Measurements from ENCODE around the gene NHLH2.

NHLH2 gene

GRCh38 chr1:115877511-115877910 is 36.6 kb upstream of the NHLH2 start:
- H3K4me3 ChIP-seq (ENCODE audit: low read length): no peak overlapping the region
- no peak for DNase-seq (ENCODE audit: low read depth)
- no peak for TF ChIP-seq CTCF (conservative IDR thresholded peaks at IDR 0.05; ENCODE audit: low read length)

GRCh38 chr1:115874904-115875303 is 34.0 kb upstream of the NHLH2 start:
- no peak for TF ChIP-seq CTCF (conservative IDR thresholded peaks at IDR 0.05; ENCODE audit: low read length)
- DNase-seq (ENCODE audit: low read depth): peak; percentile 16

GRCh38 chr1:115874497-115874896 is 33.6 kb upstream of the NHLH2 start:
- no peak overlapping the region for H3K4me3 ChIP-seq (ENCODE audit: low read length)
- no peak for TF ChIP-seq CTCF (conservative IDR thresholded peaks at IDR 0.05; ENCODE audit: low read length)
- no peak for DNase-seq (ENCODE audit: low read depth)

More at GRCh38 chr1:115874904-115875303, 34.0 kb upstream of the NHLH2 start:
- no peak overlapping the region for H3K4me3 ChIP-seq (ENCODE audit: low read length)

- TF ChIP-seq CTCF (conservative IDR thresholded peaks at IDR 0.05; ENCODE audit: low read length): no peak
- no peak overlapping the region for H3K4me3 ChIP-seq (ENCODE audit: low read length)
- no peak for DNase-seq (ENCODE audit: low read depth)
Observed at GRCh38 chr1:115873184-115873583, 32.3 kb upstream of the NHLH2 start.

- H3K4me3 ChIP-seq (ENCODE audit: low read length): no peak overlapping the region
- no peak for TF ChIP-seq CTCF (conservative IDR thresholded peaks at IDR 0.05; ENCODE audit: low read length)
- DNase-seq (ENCODE audit: low read depth): no peak
Observed at GRCh38 chr1:115869064-115869463, 28.1 kb upstream of the NHLH2 start.

- TF ChIP-seq CTCF (conservative IDR thresholded peaks at IDR 0.05; ENCODE audit: low read length): no peak
- no peak overlapping the region for H3K4me3 ChIP-seq (ENCODE audit: low read length)
- DNase-seq (ENCODE audit: low read depth): no peak
Observed at GRCh38 chr1:115867216-115867615, 26.3 kb upstream of the NHLH2 start.

- peak; percentile 1 for DNase-seq (ENCODE audit: low read depth)
- no peak for TF ChIP-seq CTCF (conservative IDR thresholded peaks at IDR 0.05; ENCODE audit: low read length)
- no peak overlapping the region for H3K4me3 ChIP-seq (ENCODE audit: low read length)
Observed at GRCh38 chr1:115865704-115866380, 24.9 kb upstream of the NHLH2 start.
